Peyer's patch (tissue), 4 donors: ENCODE data around the gene CACNB1.

Experiments used
- CTCF ChIP-seq, 6 experiments: fragments of 450-650 bp in 4 of 6; fragments of 200-600 bp in 2 of 6; sonication (generic) in 1 of 6; IDR thresholded peaks; one replicate each; pipeline ENCODE4 v1.5.1; 2017 to 2019; ENCODE audit warnings: antibody characterized with exemption in 6 of 6, mild to moderate bottlenecking in 3 of 6, moderate library complexity in 1 of 6
- POLR2A ChIP-seq, 2 donors: fragments of 450-650 bp; IDR thresholded peaks; one replicate each; pipeline ENCODE4 v1.5.1; 2017; ENCODE audit warnings: antibody characterized with exemption in 2 of 2, mild to moderate bottlenecking in 2 of 2, moderate library complexity in 2 of 2

GRCh38 chr17:39200957-39201510 lies 3.6 kb upstream of the CACNB1 start:
- TF ChIP-seq CTCF (IDR thresholded peaks at IDR 0.05) (no peak), POLR2A (IDR thresholded peaks at IDR 0.05) (no peak)
